PFSK-1 (cell line): Measurements from ENCODE around the gene DAGLA.

ENCODE experiments used
- FOXP2 ChIP-seq: optimal IDR thresholded peaks from 2 replicates; pipeline ENCODE3; 2011; ENCODE audit warnings: borderline replicate concordance, control low read depth, inconsistent platforms; ENCODE audit not compliant: insufficient read depth; ENCODE audit errors: extremely low read length, extremely low read depth
- POLR2AphosphoS5 ChIP-seq: IDR thresholded peaks from 2 replicates; pipeline ENCODE4 v1.6.1; 2012; ENCODE audit warnings: low read depth, mild to moderate bottlenecking, control low read depth, low read length, moderate library complexity
- SIN3A ChIP-seq: IDR thresholded peaks from 2 replicates; pipeline ENCODE4 v1.6.1; 2012; ENCODE audit warnings: mild to moderate bottlenecking, low read length, moderate library complexity, borderline replicate concordance; ENCODE audit not compliant: insufficient read depth
- TAF1 ChIP-seq: IDR thresholded peaks from 2 replicates; pipeline ENCODE4 v1.6.1; 2012; ENCODE audit warnings: low read length, control low read depth, borderline replicate concordance; ENCODE audit not compliant: insufficient read depth
- TF ChIP-seq, protein P1 (sequence below), 2 experiments: IDR thresholded peaks; 2 replicates each; pipeline versions ENCODE4 v1.6.1 to v1.8.0; 2011 to 2012; ENCODE audit warnings: low read depth in 2 of 2, low read length in 2 of 2, control low read depth in 1 of 2, inconsistent platforms in 1 of 2, mild to moderate bottlenecking in 1 of 2, moderate library complexity in 1 of 2; ENCODE audit not compliant: insufficient read depth in 1 of 2

The DAGLA gene

GRCh38 chr11:61657566-61658290 is 22.5 kb upstream of the DAGLA start:
- TF ChIP-seq POLR2AphosphoS5 (no peak), TAF1 (no peak), FOXP2 (no peak), SIN3A (no peak)
- TF ChIP-seq, protein P1, sequence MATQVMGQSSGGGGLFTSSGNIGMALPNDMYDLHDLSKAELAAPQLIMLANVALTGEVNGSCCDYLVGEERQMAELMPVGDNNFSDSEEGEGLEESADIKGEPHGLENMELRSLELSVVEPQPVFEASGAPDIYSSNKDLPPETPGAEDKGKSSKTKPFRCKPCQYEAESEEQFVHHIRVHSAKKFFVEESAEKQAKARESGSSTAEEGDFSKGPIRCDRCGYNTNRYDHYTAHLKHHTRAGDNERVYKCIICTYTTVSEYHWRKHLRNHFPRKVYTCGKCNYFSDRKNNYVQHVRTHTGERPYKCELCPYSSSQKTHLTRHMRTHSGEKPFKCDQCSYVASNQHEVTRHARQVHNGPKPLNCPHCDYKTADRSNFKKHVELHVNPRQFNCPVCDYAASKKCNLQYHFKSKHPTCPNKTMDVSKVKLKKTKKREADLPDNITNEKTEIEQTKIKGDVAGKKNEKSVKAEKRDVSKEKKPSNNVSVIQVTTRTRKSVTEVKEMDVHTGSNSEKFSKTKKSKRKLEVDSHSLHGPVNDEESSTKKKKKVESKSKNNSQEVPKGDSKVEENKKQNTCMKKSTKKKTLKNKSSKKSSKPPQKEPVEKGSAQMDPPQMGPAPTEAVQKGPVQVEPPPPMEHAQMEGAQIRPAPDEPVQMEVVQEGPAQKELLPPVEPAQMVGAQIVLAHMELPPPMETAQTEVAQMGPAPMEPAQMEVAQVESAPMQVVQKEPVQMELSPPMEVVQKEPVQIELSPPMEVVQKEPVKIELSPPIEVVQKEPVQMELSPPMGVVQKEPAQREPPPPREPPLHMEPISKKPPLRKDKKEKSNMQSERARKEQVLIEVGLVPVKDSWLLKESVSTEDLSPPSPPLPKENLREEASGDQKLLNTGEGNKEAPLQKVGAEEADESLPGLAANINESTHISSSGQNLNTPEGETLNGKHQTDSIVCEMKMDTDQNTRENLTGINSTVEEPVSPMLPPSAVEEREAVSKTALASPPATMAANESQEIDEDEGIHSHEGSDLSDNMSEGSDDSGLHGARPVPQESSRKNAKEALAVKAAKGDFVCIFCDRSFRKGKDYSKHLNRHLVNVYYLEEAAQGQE (IDR thresholded peaks at IDR 0.05; ENCODE audit: insufficient read depth in 1 of 2, low read depth in 2 of 2, low read length in 2 of 2), result no peak

GRCh38 chr11:61659413-61660196 is 20.6 kb upstream of the DAGLA start:
- TF ChIP-seq TAF1 (no peak), SIN3A (no peak), POLR2AphosphoS5 (no peak), FOXP2 (no peak)
- TF ChIP-seq, protein P1 (IDR thresholded peaks at IDR 0.05; ENCODE audit: insufficient read depth in 1 of 2, low read depth in 2 of 2, low read length in 2 of 2), result no peak

GRCh38 chr11:61666684-61667297 is 13.4 kb upstream of the DAGLA start:
- TF ChIP-seq POLR2AphosphoS5 (no peak), SIN3A (no peak), FOXP2 (no peak), TAF1 (no peak)
- TF ChIP-seq, protein P1 (IDR thresholded peaks at IDR 0.05; ENCODE audit: insufficient read depth in 1 of 2, low read depth in 2 of 2, low read length in 2 of 2), result no peak

GRCh38 chr11:61667684-61668305 is 12.4 kb upstream of the DAGLA start:
- no peak for TF ChIP-seq POLR2AphosphoS5
- no peak for TF ChIP-seq FOXP2
- TF ChIP-seq, protein P1 (IDR thresholded peaks at IDR 0.05; ENCODE audit: insufficient read depth in 1 of 2, low read depth in 2 of 2, low read length in 2 of 2), result no peak
- TF ChIP-seq SIN3A, result no peak
- TF ChIP-seq TAF1, result no peak
